Mesenteric fat pad (tissue), 1 donor: Measurements from ENCODE around the gene IZUMO4. TPM values are rescaled to one million over a fixed set of nuclear protein-coding genes. Genes with fewer than 3 reads are reported as not detected.
"Not testable (repeated sequence)": the region's sequence is repeated elsewhere in the genome, so short reads cannot be mapped to it uniquely, and the experiment has no call there.

ENCODE experiments used
- DNase-seq: peaks from one replicate; pipeline ENCODE4 v3.0.0-alpha.2; 2020; ENCODE audit warnings: low spot score
- total RNA-seq: library from RNA; stranded (reverse); fragmentation: NEBNext Ultra II Directional; extraction: Animal tissue kit (Norgen Biotek cat#: 25700); gene quantifications from one replicate; pipeline ENCODE4 v1.2.1, GENCODE V29; 2021
- donor health status: DM: yes; HTN: yes; CAD: no.

IZUMO4 gene
- total RNA-seq, 1 donor from 2014 or later = 2.4 TPM

GRCh38 chr19:2122251-2122650 lies 25.5 kb downstream of the IZUMO4 start:
- DNase-seq = no peak

- no peak for DNase-seq
Measured at GRCh38 chr19:2122982-2123381, 26.3 kb downstream of the IZUMO4 start.

GRCh38 chr19:2123682-2124387 lies 27.1 kb downstream of the IZUMO4 start:
- no peak for DNase-seq

- DNase-seq = no peak
Measured at GRCh38 chr19:2126879-2127518, 30.3 kb downstream of the IZUMO4 start.

- no peak for DNase-seq
Measured at GRCh38 chr19:2127758-2128157, 31.0 kb downstream of the IZUMO4 start.

GRCh38 chr19:2128252-2128651 lies 31.5 kb downstream of the IZUMO4 start:
- DNase-seq = not testable (repeated sequence)

GRCh38 chr19:2129022-2129421 lies 32.3 kb downstream of the IZUMO4 start:
- DNase-seq = no peak

GRCh38 chr19:2129486-2129885 lies 32.8 kb downstream of the IZUMO4 start:
- no peak for DNase-seq

GRCh38 chr19:2129892-2130770 lies 33.4 kb downstream of the IZUMO4 start:
- DNase-seq = no peak

GRCh38 chr19:2131012-2131975 lies 34.6 kb downstream of the IZUMO4 start:
- not testable (repeated sequence) for DNase-seq

GRCh38 chr19:2132191-2132590 lies 35.5 kb downstream of the IZUMO4 start:
- no peak for DNase-seq

- no peak for DNase-seq
Measured at GRCh38 chr19:2132731-2133490, 36.2 kb downstream of the IZUMO4 start.

- no peak for DNase-seq
Measured at GRCh38 chr19:2135474-2136402, 39.0 kb downstream of the IZUMO4 start.

- DNase-seq = no peak
Measured at GRCh38 chr19:2136796-2137195, 40.1 kb downstream of the IZUMO4 start.

- DNase-seq = no peak
Measured at GRCh38 chr19:2138061-2138728, 41.5 kb downstream of the IZUMO4 start.

- no peak for DNase-seq
Measured at GRCh38 chr19:2139385-2140137, 42.8 kb downstream of the IZUMO4 start.

- no peak for DNase-seq
Measured at GRCh38 chr19:2140138-2140569, 43.4 kb downstream of the IZUMO4 start.
